NCI-H2227 (cell line): ENCODE measurements around the gene NFAM1.

ENCODE experiments used
- DNase-seq: peaks from one replicate; lab custom pipeline; 2025; ENCODE audit not compliant: unreplicated experiment; lab: John Stamatoyannopoulos, UW

The NFAM1 gene

GRCh38 chr22:42361523-42361922 lies 70.7 kb downstream of the NFAM1 start:
- DNase-seq: no peak

GRCh38 chr22:42360348-42360747 lies 71.9 kb downstream of the NFAM1 start:
- no peak for DNase-seq

DNA sequence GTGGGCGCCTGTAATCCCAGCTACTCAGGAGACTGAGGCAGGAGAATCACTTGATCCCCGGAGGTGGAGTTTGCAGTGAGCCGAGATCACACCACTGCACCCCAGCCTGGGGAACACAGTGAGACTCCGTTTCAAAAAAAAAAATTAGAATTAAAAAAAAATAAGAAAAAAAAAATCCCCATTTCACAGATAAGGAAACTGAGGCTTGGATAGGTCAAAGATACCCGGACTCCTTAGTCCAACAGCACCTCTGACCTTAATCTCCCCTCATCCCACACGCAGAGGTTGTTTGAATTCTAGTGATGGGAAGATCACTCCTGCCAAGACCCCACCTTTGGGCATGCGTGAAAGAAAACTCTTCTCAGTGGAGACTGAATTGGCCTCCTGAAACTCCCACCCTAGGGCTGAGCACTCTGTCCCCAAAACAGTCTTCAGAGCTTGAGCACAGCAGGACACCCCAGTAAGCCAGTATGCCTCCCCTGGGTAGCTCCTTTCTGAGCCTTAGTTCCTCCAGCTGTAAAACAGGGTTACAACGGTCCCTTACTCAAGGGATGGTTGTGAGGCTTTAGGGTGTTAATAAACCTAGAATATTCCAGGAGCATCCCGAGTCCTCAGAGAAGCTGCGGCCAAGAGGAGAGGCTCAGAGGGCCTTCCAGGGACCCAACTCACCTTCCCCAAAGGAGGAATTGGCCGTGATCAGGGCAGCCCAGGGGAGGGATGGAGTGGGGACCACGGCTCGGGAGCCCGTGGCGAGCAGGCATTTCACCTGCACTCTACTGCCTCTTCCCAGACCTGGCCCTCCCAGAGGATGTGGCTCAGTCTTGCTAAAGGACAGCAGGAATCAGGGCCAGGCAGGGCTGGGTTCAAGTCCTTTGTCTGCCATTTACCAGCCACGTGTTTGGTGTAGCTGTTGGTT lies 73.3 kb downstream of the NFAM1 start:
- DNase-seq: no peak

DNA sequence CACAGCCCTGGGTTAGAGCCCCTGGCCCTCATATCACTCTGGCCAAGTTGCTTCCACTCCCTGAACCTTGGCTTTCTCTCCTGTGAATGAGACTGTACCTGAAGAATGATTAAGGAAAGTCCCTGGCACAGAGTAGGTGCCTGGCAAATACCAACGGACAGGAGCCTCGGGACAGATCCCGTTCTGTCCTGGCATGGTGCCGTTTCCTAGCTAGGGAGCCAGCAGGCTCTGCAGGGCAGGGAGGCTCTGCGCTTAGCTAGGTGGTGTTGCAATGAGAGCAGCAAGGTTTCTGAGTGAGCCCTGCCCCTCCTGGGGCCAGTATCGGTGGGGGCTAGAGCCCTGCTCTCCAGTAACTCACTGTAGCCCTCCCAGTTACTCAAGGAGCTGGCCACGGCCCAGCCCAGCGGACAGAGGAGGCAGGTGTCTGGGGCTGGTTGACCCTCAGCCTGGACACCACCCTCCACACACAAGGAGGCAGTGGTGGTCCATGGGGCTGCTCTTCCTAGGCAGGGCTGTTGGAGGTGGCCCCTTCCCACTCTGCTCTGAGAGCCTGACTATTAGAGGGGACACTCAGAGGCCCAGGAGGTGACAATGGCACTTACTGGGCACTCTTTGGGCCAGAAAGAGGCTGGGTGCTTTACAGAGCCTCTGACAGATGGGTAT lies 74.4 kb downstream of the NFAM1 start:
- DNase-seq: no peak

DNA sequence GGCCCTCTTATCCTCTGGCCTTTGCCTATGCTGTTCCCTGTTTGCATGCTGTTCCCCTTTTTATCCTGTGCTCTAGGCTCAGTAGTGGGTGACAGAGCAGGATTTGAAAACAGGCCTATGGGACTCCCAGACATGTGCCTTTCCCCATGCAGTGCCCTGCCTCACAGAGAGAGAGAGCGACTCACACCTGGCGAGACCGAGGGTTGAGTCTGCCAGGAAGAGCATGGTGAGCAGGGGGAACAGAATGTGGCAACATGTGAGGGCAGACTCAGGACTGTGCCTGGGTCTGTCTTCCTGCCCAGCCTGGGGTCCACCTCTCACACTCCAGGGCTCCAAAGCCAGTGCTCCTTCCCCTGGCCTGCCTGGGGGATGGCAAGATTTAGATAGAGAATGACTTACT lies 75.0 kb downstream of the NFAM1 start:
- DNase-seq: no peak

GRCh38 chr22:42356533-42356932 lies 75.7 kb downstream of the NFAM1 start:
- DNase-seq: no peak

DNA sequence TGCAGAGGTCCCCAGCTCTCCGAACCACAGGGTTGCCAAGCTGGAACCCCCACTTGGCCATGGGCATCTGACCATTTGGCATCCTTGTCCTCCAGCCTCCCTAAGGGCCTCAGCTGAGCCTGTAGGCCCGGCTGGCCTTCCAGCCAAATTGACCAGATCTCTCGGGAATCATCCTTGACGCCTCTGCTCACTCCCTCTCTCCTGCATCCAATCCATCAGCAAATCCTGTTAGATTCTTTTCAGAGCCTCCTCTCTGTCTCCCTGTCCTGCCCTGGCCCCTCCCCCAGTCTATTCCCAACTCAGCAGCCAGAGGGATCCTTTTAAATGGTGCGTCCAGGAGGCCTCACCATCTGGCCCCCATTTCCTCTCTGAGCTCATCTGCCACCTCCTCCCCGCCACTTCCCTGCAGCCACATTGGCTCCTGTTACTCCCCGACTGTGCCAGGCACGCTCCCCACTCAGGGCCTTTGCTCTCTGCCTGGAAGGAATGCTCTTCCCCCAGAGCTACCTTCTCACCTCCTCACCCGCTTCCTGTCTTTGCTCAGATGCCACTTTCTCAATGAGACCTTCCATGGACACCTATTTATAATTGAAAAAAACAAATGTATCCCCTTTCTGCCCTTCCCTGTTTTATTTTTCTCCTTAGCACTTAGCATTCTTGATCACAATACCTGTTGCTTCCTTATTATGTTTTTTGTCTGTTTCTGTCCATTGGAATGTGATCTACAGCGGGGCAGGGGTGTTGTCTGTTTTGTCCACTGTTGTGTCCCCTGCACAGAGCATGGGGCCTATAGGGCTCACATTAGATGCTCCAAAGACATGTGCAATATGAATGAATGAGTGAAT lies 78.1 kb downstream of the NFAM1 start:
- peak; percentile 64 for DNase-seq

DNA sequence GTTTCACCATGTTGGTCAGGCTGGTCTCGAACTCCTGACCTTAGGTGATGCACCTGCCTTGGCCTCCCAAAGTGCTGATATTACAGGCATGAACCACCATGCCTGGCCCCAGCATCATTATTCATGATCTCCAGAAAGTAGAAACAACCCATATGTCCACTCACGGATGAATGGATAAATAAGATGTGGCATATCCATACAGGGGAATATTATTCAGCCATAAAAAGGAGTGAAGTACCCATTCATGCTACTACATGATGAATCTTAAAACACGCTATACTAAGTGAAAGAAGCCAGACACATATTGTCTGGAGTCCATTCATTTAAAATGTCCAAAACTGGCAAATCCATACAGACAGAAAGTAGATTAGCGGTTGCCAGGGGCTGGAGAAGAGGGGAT lies 81.8 kb downstream of the NFAM1 start:
- no peak for DNase-seq

DNA sequence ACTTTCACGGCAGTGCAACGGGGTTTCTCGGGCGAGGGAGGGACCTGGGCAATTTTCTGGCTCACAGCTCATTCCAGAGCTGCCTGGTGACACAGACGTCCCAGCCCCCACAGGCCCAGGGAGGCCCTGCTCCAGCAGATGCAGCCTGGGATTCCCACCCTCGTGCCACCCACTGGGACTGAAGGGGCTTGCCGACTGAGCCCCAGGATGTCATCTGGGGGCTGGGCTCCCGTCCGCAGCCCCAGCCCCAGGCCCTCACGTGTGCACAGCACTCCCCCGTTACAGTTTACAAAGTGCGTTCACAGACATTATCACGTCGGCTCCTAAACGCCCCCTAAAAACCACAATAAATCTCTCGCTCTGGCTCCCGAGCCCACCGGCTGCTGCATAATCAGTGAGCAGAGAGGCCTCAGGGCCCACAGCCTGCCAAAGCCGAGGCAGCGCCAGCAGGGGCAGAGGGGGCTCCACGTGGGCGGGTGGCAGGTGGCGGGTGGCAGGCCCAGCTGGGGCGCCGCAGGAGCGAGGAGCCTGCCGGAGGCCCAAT lies 84.8 kb downstream of the NFAM1 start:
- DNase-seq: no peak

- DNase-seq: no peak
Observed at GRCh38 chr22:42346722-42347121, 85.5 kb downstream of the NFAM1 start.

DNA sequence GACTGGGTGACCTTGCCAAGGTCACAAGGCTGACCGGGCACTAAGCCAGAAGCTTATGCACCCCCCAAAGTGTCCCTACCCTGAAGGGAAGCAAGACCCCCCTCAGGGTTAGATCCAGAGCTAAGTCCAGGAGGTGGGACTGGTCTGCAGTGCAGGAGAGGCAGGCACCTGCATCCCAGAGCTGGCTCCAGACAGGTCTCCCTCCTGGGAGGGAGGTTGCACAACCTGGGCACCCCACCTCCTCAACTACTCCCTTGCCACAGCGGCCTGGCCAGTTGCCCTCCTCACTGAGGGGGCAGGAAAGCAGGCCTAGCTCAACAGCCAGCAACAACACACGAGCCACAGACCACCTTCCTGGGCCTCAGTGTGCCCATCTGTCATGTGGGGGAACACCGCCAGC lies 86.7 kb downstream of the NFAM1 start:
- DNase-seq: no peak

DNA sequence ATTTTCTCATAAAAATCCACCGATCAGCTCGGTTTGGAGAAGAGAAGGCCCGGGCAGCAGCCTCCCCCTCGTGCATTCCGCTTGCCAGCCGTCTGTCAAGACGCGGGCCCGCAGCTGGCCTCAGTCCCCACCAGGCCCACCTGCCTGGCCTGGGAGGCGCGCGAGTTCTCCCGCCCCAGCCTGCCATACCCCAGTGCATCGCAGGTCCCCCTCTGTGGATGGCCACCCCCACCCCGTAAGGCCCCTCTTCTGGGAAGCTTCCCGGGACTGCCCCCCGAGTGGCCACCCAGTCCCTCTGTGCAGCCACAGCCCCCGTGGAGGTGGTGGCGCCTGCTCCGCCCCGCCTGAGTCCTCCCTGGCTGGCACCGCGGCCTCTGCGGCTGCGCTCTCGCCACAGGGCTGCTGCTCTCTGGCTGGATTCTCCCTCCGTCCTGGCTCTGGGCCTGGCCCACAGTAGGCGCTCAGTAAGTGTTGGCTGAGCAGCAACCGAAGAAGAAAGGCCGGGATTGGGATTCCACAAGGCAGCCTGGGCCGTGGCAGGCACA lies 87.8 kb downstream of the NFAM1 start:
- peak; percentile 67 for DNase-seq

- peak; percentile 58 for DNase-seq
Observed at GRCh38 chr22:42343531-42344081, 88.6 kb downstream of the NFAM1 start.

DNA sequence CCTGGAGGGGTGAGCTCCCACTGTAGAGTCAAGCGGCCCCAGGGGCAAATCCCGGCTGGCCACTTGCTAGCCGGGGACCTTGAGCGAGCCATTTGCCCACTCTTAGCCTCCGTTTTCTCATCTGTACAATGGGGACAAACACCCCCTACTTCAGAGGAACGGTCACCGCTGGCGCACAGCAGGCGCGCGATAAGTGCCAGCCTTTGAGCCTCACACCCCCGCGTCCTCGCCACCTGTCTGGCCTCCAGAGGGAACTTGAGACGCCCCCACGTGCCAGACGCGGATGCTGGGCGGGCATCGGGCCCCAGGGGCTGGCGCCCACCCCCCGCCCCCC lies 89.1 kb downstream of the NFAM1 start:
- peak; percentile 58 for DNase-seq

- no peak for DNase-seq
Observed at GRCh38 chr22:42342426-42343120, 89.6 kb downstream of the NFAM1 start.

DNA sequence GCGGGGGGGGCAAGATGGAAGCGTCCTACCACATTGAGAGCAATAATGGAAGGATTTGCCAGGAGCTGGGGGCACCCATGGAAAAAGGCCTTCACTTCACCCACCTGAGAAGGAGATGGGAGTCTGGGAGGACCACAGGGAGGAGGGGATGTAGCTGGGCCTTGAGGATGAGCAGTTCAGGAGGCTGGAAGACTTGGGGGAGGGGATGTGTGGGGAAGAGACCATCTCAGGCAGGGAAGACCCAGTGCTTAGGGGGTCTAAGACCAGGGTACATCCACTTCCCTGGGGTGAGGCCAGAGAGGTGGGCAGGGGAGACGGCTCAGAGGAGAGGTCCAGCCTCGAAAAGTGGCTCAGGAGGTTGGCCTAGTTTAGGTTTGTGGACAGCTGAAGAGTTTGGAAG lies 90.4 kb downstream of the NFAM1 start:
- no peak for DNase-seq

DNA sequence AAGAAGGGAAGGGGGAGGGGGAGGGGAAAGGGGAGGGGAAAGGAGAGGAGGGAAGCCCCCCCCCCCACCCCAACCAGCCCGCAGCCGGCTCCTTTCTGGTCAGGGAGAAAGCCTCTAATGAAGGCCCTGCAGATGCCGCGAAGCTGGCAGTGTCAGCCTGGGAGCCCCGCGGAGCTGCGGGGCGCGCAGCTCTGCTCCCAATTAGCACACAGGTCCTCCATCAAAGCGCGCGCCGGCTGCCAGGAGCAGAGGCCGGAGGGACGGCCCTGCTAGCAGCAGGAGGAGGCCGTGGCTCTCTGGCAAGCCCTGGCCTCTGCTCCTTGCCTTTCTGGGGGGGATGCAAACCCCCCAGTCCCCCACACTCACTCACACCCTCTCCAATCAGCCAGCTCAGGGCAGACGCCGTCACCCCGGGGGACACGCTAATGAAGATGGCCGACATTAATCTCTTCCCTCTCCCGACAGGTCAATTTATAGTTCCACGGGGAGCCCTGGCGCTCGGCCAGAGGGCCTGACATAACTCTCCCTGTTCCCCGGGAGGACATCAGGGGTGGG lies 91.3 kb downstream of the NFAM1 start:
- peak; percentile 71 for DNase-seq

DNA sequence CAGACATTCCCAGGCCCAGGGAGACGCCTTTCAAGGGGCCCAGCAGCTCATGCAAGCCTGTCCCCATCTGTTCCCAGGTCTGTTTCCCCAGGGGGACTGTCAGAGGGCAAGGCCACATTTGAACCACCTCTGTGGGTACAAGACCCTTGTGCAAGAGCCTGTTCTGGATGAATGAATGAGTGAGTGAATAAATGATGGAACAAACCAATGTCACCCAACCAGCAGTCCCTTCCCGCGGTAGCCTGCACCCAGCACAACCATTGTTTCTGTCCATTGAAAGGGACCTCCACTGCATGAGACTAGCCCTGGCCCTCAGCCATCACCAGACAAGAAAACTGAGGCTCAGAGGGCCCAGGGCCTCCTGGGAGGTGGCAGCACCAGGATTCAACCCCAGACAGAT lies 92.1 kb downstream of the NFAM1 start:
- DNase-seq: no peak

DNA sequence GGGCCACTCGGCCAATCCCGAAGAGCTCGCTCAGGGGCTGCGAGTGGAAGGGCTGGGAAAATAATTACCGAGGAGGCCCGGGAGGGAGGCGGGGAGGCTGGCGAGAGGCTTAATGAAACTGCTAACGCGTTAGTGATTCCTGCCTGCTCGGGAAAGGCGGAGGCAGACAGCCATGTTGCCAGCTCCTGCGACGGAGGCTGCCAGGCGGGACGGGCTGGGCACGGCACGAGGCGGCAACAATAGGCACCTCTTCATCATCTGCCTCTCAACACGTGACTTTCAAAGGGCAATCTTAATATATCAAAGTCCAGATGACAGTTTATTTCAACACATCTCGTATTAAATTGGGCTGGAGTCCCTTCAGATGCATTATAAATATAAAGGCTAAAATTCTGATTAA lies 93.7 kb downstream of the NFAM1 start:
- DNase-seq: peak; percentile 67

- DNase-seq: no peak
Observed at GRCh38 chr22:42337356-42337755, 94.8 kb downstream of the NFAM1 start.
